GM10847 (cell line): ENCODE data around the gene RYR1.
A peak's percentile ranks its signal among the peaks of the same experiment; 100 is the strongest.

Source experiments
- POLR2A ChIP-seq: IDR thresholded peaks from 2 replicates; pipeline ENCODE4 v1.6.1; 2011; ENCODE audit not compliant: insufficient read length; ENCODE audit errors: extremely low read depth

RYR1 gene

GRCh38 chr19:38392707-38393308, 40.7 kb upstream of the RYR1 start:
- TF ChIP-seq POLR2A, result no peak

DNA sequence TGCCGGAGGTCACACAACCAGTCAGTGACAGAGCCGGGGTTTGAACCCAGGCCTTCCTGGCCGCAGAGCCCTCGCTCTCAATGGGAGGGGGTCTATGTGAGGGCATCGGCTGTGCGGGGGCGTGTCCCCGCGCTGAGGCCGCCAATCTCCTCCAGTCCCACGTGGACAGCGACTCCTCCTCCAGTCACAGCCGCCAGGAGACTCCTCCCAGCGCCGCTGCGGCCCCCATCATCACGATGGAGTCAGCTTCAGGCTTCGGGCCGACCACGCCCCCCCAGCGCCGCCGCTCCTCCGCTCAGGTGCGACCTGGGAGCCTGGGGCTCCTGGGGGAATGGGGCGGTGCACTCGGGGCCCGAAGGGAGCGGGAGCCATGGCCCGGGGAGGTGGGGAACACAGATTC, 39.0 kb upstream of the RYR1 start:
- no peak for TF ChIP-seq POLR2A

DNA sequence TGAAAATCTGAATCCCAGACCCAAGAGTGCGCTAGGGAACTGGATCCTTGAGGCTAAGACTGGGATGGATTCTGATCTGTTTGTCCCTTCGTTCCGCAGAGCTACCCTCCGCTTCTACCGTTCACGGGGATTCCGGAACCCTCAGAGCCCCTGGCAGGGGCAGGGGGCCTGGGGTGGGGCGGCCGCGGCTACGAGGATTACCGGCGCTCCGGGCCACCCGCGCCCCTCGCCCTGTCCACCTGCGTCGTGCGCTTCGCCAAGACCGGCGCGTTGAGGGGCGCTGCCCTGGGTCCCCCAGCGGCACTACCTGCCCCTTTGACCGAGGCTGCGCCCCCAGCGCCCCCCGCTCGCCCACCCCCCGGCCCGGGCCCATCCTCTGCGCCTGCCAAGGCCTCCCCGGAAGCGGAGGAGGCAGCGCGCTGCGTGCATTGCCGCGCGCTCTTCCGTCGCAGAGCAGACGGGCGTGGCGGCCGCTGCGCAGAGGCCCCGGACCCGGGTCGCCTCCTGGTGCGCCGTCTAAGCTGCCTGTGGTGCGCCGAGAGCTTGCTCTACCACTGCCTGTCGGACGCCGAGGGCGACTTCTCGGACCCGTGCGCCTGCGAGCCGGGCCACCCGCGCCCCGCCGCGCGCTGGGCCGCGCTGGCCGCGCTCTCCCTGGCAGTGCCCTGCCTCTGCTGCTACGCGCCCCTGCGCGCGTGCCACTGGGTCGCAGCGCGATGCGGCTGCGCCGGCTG, 37.9 kb upstream of the RYR1 start:
- TF ChIP-seq POLR2A, result no peak

- TF ChIP-seq POLR2A, result no peak
Measured at GRCh38 chr19:38399081-38399480, 34.4 kb upstream of the RYR1 start.

GRCh38 chr19:38399537-38399936, 34.0 kb upstream of the RYR1 start:
- TF ChIP-seq POLR2A, result no peak

- TF ChIP-seq POLR2A, result no peak
Measured at GRCh38 chr19:38400361-38400760, 33.1 kb upstream of the RYR1 start.

- no peak for TF ChIP-seq POLR2A
Measured at GRCh38 chr19:38401148-38401547, 32.3 kb upstream of the RYR1 start.

DNA sequence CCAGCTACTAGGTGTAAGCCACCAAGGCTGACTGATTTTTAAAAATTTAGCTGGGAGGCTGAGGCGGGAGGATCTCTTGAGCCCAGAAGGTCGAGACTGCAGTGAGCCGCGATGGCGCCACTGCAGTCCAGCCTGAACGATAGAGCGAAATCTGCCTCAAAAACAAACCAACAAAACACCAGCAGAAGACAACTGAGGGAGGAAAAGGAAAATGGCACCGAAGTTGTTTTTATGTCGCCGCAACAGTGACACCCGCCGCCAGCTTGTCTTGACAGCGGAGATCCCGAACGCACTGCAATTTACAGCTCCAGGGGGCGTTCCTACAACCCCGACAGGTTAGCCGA, 30.9 kb upstream of the RYR1 start:
- TF ChIP-seq POLR2A, result no peak

GRCh38 chr19:38402967-38403674, 30.4 kb upstream of the RYR1 start, which contains the start of gene FAM98C:
FAM98C (plus strand) TSS chr19:38403093; CDS start chr19:38403154, 61 bp downstream.
- TF ChIP-seq POLR2A, result peak; percentile 31

DNA sequence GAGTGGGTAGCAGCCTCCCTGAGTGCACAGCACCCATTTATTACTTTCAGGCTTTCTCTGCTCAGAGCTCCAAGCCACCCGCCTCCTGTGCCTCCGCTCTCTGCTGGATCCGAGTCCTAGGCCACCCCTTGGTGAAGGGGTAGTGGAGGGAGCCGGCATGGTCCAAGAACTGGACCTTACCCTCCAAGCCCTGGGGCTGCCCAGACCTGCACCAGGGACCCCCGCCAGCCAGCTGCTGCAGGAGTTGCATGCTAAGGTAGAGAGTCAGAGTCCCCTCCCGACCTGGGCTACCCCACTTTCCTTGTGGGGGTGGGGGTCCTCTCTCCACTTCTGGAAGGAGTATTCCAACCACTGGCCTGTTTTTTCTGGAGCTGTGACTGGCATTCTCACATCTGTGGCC, 28.6 kb upstream of the RYR1 start:
- no peak for TF ChIP-seq POLR2A

DNA sequence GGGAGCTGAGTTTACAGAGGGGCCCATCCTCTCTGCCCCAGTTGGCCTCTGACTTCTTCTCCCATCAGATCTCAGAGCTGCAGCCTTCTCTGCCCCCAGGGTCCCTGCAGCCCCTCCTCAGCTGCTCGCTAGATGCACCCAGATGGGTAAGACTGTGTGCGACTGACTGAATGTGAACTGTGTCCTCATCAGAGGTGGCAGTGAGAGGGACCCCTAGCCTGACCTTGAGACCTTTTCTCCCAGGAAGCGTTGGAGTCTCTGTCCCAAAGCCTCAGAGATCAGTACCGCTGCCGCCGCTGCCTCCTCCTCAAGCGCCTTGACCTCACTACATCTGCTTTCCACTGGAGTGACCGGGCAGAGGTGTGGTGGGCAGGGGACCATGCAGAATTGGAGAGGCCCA, 28.2 kb upstream of the RYR1 start:
- TF ChIP-seq POLR2A, result no peak

DNA sequence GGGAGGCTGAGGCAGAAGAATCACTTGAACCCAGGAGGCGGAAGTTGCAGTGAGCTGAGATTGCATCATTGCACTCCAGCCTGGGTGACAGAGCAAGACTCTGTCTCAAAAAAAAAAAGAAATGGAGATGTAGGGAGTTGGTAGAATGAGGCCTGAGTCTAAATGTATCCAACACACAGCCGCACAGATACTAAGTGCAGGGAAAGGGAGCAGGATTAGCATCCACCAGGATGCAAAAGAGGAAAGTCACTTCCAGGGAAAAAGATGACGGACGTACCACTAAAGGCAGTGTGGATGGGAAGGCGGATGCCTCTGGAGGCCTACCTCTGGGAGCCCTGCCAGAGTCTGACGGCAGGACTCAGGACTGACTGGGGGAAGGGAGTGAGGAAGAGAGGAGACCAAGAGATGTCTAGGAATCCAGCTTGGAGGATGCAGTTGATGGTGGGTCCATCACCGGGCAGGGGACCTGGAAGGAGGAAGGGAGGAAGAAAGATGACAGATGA, 23.8 kb upstream of the RYR1 start:
- no peak for TF ChIP-seq POLR2A

- no peak for TF ChIP-seq POLR2A
Measured at GRCh38 chr19:38411041-38411712, 22.3 kb upstream of the RYR1 start.

GRCh38 chr19:38412491-38412890, 21.0 kb upstream of the RYR1 start:
- TF ChIP-seq POLR2A, result no peak

- no peak for TF ChIP-seq POLR2A
Measured at GRCh38 chr19:38412961-38413360, 20.5 kb upstream of the RYR1 start.

DNA sequence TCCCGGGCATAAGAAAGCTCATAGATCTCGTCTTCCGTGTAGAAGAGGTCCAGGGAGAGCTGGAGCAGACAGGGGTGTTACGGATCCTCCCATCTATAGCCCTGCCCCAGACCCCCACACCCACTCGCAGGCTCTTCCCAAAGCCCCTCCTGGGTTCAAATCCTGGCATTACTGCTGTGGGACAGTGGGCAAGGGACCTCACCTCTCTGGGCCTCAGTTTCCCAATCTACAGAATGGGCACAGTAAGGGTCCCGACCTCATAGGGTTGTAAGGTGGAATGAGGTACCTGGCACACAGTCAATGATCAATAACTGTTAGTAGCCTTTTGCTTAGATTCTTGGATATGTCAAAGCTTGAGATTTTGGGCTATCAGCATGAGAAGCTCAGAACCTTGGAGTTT, 20.1 kb upstream of the RYR1 start:
- no peak for TF ChIP-seq POLR2A
